HG02981 (cell line): ENCODE results near the gene ZNF616.

ENCODE experiments used
- ATAC-seq: cut with Tn5 transposase; IDR thresholded peaks from one replicate; pipeline ENCODE4 v1.9.1; 2021; ENCODE audit warnings: mild to moderate bottlenecking, moderate library complexity; ENCODE audit not compliant: unreplicated experiment

ZNF616 gene

DNA sequence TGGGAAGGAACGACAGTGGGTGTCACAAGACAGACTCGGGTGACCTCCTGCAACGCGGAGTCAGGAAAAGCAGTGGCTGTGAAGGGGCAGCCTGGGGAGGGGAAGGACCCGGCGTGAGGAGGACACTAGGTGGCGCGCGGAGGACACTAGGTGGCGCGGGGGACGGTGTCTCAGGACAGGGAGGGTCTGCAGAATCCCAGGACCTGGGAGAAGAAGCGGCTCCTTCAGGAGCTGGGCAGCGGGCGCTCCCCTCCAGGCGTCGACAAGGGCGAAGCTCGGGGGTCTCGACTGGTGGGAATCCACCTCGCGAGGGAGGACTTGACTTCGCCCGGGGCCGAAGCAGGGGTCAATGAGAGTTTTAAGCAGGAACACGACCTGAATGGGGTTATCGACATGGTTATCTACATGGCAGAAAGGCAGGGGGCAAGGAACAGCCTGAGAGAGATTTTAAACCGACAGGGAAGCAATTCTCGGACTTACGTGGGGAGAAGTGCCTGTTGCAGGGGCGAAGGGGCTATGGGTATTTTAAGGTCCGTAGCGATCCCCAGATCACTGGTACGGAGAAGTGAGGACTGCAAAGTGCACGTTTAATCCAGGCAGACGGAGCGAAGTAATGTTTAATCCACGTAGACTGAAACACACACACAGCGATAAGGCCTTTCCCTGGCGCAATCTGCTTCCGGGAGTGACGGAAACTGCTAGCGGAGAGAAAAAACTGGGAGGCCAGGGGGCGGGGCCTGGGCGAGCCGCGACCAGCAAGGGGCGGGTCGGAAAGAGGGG lies at the start of gene ZNF616:
Gene ZNF616 (minus strand): TSS at position 687 of the 780 bp plus-strand sequence. CDS start 9,426 bp downstream, outside the sequence.
- ATAC-seq: peak; percentile 39

DNA sequence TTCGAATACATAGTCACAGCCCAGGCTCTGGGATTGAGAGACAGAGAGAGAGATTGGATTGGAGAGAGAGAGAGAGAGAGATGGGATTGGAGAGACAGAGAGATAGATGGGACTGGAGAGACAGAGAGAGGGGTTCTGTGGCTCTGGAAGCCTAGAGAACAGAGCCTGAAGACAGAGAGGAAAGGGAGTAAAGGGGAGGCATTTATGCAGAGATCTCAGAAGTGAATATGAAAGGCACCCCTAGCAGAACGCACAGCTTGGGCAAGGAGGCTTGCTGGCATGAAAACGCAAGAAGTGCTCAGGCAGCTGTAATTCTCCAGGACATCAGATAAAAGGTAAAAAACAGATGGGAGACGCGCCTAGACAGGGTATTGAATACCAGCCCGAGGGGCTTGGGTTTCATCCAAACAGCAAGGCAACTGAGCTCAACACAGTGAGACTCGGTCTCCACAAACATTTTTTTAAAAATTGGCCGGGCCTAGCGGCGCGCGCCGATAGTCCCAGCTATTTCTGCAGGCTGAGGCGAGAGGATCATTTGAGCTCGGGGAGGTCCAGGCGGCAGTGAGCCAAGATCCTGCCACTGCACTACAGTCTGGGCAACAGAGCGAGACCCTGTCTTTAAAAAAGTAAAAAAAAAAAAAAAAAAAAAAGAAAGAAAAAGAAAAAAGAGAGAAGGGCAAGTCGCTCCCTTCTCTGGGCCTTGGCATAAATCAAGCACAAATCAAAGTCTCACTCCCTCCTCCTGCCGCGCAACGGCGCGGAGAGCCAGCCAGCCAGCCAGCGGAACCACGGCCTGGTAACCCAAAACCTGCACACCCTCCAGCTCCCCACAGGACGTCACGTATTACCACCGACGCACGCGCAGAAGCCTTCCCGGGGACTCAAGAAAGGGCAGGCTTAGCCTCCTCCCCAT lies 49.3 kb upstream of the ZNF616 start:
- ATAC-seq: peak; percentile 4

DNA sequence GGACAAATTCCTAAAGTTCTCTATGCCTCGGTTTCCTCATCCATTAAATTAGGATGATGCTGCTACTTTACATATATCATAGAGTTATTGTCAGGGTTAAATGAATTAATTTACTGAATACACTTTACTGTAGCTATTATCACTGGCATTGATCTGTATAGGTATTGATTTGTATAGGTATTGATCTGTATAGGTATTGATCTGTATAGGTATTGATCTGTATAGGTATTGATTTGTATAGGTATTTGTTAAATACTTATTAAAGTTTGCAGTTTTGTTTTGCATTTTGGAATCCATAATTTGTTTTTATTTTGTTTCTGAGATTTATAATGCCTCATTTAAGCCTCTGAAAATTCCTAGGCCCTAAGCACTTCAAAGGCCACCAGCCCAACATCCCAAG lies 47.7 kb upstream of the ZNF616 start:
- no peak for ATAC-seq

DNA sequence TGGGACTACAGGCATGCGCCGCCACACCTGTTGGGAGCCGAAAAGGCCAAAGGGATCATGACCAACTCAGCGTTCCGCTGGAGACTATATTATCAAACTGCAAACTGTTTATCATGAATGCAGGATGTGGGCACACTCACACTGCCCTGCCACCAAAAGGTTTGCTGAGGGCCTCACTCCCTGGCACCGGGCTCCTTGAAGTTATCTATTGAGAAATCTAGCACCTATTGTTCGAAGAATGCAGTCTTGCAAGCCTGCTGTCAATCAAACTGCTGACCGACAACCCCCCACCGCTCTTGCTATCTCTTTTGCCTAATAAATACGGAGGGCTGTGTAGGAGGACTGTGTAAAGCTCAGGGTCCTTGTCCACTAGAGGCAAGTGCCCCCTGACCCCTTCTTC lies 36.8 kb upstream of the ZNF616 start:
- no peak for ATAC-seq

DNA sequence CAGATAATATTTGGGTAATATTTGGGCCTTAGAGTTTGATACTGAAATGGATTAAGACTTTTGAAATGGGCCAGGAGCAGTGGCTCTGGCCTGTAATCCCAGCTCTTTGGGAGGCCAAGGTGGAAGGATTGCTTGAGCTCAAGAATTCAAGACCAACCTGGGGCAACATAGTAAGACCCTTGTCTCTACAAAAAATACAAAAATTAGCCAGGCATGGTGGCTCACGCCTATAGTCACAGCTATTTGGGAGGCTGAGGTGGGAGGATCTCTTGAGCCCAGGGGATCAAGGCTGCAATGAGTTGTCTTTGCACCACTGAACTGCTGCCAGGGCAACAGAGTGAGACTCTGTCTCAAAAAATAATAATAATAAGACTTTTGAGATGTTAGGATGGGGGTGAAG lies 32.6 kb upstream of the ZNF616 start:
- no peak for ATAC-seq

DNA sequence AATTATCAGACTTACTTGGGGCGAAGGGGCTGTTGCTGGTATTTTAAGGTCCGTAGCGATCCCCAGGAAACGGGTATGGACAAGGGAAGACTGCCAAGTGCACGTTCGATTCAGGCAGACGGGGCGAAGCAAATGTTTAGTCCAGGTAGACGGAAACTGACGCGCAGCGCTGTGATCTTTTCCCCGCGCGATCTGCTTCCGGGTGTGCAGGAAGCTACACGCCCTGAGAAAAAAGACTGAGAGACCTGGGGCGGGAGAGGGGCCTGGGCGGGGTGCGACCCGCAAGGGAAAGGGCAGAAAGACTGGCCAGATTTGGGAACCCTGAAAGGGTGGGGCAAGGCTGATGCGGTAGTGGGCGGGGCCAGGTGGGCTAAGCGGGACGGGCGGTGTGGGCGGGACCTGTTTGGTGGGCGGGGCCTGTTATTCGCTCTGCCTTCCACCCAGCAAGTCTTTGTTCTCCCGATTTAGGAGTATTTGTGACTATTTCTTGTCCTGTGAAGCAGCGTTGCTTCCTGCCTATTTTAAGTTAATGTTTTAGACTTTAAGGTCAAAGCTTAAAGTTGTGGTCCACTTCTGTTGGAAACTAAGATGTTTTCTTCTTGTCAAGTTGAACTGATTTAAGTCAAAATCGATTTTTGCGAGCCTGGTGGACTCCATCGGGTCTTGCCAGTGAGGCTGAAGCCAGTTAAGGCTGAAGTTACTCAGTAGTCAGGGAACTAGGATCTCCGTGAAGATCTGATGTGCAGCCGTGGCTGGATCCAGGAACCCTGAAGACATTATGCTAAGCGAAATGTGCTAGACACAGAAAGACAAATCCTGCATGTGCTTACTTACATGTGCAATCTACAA lies 31.8 kb upstream of the ZNF616 start, which contains the start of gene ZNF836:
Gene ZNF836 (minus strand): TSS at position 301 of the 849 bp plus-strand sequence. CDS start 3,549 bp downstream, outside the sequence.
- peak; percentile 69 for ATAC-seq

DNA sequence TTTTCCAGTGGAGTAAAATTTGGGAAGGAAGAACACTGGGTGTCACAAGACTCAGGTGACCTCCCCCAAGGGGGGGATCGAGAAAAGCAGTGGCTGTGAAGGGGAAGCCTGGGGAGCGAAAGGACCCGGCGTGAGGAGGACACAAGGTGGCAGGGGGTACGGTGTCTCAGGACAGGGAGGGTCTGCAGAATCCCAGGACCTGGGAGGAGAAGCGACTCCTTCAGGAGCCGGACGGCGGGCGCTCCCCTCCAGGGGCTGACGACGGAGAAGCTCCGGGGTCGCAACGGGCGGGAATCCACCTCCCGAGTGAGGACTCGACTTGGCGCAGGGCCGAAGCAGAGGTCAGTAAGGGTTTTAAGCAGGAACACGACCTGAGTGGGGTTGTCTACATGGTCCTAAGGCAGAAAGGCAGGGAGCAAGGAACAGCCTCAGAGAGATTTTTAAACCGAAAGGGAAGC lies 31.2 kb upstream of the ZNF616 start:
- ATAC-seq: no peak

DNA sequence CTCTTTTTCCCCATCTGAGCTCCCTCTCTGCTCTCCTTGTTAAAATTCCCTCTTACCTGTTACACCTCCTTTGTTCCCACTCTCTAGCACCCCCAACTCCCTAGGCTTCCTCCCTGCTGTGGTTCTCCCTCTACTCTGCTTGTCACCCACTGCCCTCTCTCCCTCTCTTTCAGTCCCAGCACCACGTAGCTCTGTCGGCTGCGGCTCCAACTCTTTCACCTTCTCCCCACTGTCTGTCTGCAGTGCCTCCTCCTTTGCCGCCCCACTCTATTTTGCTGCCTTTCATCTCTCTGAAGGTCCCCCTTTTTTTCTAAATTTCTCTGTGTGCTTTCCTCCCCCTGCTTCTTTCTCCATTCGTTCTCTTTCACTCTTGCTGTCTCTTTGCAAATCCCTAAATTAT lies 30.6 kb upstream of the ZNF616 start:
- no peak for ATAC-seq

DNA sequence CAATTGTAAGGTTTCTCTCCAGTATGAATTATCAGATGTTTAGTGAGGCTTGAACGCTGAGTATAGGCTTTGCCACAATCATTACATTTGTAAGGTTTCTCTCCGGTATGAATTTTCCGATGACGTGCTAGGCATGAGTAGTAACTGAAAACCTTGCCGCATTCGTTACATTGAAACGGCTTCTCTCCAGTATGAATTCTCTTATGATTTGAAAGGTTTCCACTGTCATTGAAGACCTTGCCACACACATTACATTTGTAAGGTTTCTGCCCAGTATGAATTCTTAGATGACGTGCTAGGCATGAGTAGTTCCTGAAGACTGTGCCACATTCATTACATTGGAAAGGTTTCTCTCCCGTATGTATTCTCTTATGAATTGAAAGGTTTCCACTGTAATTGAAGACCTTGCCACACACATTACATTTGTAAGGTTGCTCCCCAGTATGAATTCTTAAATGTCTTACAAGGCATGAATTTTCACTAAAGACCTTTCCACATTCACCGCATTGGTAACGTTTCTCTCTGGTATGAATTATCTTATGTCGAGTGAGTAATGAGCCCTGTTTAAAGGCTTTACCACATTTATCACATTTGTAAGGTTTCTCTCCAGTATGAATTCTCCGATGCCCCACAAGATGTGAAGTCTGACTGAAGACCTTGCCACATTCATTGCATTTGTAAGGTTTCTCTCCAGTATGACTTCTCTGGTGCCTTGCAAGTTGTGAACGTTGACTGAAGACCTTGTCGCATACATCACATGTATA lies 16.0 kb upstream of the ZNF616 start:
- ATAC-seq: no peak

DNA sequence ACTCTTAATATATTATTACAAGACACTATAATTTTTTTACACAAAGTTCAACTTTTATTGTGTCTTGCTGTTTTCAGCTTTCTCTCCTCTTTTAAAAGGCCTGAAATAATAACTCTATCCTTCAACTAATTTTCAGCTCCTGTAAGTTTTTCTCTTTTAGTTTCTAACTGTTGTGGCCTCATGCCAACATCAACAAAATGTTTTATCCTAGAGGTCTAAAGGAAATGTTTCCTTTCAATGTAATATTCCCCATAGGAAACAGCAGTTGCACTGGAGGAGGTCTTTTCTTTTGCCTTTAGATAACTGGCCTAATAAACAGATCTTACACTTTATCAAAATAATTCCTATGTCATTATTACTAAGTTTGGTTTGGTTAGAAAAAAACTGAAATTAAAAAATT lies 8.5 kb upstream of the ZNF616 start:
- ATAC-seq: no peak

DNA sequence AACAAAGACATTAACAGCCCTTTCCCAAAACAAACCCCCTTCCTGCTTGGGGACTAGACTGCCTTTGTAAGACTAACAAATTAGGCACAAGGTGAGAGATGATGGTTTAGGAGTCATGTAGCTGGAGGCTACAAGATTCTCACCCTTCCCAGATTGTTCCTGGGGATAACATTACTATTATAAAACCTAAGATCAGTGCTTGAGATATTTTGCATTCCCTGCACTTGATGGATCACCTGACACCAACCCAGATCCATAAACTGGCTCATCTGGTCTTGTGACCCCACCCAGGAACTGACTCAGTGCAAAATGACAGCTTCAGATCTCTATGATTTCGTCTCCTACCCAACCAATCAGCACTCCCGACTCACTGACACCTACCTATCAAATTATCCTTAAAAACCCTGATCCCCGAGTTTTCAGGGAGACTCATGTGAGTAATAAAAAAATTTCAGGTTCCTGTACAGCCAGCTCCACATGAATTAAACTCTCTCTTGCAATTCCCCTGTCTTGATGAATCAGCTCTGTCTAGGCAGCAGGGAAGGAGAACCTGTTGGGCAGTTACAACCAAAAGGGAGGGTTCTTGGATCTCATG lies 2.4 kb upstream of the ZNF616 start:
- ATAC-seq: no peak

DNA sequence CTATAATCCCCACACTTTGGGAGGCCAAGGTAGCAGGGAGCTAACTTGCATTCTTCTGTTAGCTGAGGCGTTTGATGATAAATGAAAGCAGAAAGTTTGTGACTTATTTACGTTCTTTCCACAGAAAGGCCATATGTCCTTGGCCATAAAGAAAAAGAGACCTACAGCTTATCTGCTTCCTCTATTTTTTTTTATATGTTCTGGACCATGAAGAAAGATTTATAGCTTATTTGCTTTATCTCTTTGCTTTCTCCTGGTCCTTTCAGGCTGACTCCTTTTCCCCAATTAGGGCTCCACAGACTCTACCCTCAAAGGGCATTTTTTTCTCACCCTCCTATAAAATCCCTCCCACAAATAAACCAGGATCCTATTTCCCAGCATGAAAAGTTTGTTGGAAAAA lies 1.5 kb upstream of the ZNF616 start:
- ATAC-seq: no peak

DNA sequence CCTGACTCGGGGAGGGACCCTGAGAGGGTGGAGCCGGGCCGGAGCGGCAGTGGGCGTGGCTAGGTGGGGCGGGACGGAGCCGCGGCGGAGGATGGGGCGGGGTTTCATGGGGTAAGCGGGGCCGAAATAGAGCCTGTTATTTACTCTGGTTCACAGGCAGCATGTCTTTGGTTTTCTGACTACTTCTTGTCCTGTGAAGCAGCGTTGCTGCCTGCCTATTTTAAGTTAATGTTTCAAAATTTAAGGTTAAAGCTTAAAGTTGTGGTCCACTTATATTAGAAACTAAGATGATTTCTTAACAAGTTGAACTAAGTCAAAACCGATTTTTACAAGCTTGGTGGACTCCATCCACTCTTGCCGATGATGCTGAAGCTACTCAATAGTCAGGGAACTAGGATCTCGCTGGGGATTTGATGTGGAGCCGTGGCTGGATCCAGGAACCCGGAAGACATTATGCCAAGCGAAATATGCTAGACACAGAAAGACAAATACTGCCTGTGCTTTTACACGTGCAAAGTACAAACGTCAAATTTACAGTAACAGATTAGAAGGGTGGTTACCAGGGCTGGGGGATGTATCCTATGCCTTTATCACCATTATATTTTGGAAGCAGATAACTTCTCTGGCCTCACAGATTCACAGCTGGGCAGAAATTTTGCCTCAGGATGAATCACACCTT lies 433 bp upstream of the ZNF616 start:
- peak; percentile 90 for ATAC-seq

DNA sequence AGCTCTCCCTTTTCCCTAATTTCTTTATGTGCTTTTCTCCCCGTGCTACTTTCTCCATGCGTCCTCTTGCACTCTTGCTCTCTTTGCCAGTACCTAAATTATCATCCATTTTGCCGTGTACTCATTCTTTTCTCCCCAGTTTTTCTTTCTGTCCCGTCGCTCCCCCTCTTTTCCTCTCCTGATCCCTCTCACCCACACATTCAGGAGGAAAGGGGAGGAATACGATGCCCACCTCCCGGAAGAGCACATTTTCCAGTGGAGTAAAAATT lies 821 bp downstream of the ZNF616 start:
- ATAC-seq: no peak

DNA sequence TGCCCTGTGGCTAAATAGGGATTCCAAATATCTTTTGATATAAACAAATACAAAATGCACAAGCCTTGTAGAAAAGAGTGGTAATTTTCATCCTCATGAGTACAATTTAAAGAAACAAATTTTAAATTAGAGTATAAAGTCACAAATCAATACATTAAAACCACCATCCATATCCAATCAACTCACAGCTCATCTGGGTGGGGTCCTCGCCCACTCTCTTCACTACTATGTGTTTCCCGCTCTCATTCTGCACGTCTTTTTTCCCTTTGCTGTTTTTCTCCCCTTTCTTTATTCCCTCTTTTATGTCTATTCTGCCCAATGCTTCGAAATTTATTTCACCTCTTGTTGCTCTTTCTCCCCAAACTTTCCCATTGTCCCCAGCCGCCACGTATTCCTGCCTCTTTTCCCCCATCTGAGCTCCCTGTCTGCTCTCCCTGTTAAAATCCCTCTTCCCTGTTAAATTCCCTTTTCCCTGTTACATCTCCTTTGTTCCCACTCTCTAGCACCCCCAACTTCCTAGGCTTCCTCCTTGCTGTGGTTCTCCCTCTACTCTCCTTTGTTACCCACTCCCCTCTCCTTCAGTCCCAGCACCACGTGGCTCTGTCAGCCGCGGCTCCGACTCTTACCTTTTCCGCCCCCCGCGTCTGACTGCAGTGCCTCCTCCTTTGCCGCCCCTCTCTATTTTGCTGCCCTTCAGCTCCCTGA lies 1.3 kb downstream of the ZNF616 start:
- ATAC-seq: no peak

DNA sequence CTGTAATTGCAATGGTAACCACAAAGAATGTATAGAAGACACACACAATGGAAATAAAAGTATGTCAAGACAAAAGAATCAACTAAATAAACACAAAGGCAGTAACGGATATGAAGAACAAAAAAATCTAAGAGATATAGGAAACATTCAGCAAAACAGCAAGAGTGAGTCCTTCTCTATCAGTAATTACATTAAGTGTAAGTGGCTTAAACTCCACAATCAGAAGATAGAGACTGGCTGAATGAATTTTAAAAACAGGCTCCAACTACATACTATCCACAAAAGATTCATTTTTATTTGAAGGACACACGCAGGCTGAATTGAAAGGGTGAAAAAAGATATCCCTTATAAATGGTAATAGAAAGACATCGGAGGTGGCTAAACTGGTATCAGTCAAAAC lies 19.5 kb downstream of the ZNF616 start:
- no peak for ATAC-seq

DNA sequence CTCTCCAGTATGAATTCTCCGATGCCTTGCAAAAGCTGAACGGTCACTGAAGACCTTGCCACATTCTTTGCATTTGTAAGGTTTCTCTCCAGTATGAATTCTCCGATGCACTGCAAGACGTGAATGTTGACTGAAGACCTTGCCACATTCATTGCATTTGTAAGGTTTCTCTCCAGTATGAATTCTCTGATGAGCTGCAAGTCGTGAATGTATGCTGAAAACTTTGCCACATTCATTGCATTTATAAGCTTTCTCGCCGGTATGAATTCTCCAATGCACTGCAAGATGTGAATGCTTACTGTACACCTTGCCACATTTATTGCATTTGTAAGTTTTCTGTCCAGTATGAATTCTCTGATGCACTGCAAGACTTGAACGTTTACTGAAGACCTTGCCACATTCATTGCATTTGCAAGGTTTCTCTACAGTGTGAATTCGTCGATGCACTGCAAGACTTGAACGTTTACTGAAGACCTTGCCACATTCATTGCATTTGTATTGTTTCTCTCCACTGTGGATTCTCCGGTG lies 24.1 kb downstream of the ZNF616 start:
- no peak for ATAC-seq

DNA sequence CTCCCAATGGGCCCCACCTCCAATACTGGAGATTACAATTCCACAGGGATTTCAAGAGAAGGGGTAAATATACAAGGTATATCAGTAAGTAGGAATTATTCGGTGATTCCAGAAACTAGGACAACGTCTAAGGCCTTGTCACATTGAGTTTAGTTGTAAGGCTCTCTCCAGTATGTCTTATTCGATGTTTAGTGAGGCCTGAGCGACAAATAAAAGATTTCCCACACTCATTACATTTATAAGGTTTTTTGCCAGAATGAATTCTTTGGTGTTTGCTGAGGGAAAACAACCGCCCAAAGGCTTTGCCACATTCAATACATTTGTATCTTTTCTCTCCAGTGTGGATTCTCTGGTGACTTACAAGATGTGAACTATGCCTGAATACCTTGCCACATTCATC lies 25.0 kb downstream of the ZNF616 start:
- ATAC-seq: no peak

DNA sequence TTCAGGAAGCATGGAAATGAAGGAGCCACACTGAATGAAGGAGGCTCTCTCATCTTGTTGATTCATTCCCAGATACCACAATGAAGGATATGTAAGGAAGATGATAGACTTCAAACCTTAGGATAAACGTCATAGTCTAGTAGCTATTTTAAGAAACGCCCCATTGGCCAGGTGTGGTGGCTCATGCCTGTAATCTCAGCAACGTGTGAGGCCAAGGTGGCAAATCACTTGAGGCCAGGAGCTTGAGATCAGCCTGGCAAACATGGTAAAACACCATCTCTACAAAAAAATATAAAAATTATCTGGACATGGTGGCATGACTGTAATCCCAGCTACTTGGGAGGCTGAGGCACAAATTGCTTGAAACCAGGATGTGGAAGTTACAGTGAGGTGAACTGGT lies 27.1 kb downstream of the ZNF616 start:
- ATAC-seq: no peak
